ENCODE results near the gene HLA-DQB1. TPM values are rescaled to one million over a fixed set of nuclear protein-coding genes. Genes with fewer than 3 reads are reported as not detected.

HLA-DQB1 gene
- total RNA-seq, 1 donor = under 0.01 TPM

- Histone ChIP-seq H3K36me3 (ENCODE audit: insufficient read depth, low read length) (no peaks in the 10 kb centered on the region), H3K4me1 (ENCODE audit: insufficient read depth, low read length) (peaks cover 3% of the 10 kb centered on the region), H3K9me3 (ENCODE audit: low read depth, low read length) (no peaks in the 10 kb centered on the region), H3K27ac (ENCODE audit: low read depth, low read length) (no peak overlapping the region), H3K79me2 (ENCODE audit: insufficient read depth, low read length) (no peaks in the 10 kb centered on the region), H4K20me1 (ENCODE audit: insufficient read depth, low read length) (no peaks in the 10 kb centered on the region), H3K27me3 (ENCODE audit: insufficient read depth, low read length) (no peaks in the 10 kb centered on the region), H3K4me2 (ENCODE audit: insufficient read depth, low read length) (no peak overlapping the region), H3K4me3 (ENCODE audit: insufficient read depth, low read length) (no peak overlapping the region), H2AFZ (ENCODE audit: low read length) (no peak overlapping the region)
- DNase-seq (ENCODE audit: insufficient read length, low spot score, missing footprints) = no peak
- TF ChIP-seq, protein P1, sequence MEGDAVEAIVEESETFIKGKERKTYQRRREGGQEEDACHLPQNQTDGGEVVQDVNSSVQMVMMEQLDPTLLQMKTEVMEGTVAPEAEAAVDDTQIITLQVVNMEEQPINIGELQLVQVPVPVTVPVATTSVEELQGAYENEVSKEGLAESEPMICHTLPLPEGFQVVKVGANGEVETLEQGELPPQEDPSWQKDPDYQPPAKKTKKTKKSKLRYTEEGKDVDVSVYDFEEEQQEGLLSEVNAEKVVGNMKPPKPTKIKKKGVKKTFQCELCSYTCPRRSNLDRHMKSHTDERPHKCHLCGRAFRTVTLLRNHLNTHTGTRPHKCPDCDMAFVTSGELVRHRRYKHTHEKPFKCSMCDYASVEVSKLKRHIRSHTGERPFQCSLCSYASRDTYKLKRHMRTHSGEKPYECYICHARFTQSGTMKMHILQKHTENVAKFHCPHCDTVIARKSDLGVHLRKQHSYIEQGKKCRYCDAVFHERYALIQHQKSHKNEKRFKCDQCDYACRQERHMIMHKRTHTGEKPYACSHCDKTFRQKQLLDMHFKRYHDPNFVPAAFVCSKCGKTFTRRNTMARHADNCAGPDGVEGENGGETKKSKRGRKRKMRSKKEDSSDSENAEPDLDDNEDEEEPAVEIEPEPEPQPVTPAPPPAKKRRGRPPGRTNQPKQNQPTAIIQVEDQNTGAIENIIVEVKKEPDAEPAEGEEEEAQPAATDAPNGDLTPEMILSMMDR (IDR thresholded peaks at IDR 0.05; ENCODE audit: extremely low read depth, low read depth, low read length) = no peak
These were observed 51.9 kb downstream of the HLA-DQB1 start for GRCh38 chr6:32614366-32615081.

DNA sequence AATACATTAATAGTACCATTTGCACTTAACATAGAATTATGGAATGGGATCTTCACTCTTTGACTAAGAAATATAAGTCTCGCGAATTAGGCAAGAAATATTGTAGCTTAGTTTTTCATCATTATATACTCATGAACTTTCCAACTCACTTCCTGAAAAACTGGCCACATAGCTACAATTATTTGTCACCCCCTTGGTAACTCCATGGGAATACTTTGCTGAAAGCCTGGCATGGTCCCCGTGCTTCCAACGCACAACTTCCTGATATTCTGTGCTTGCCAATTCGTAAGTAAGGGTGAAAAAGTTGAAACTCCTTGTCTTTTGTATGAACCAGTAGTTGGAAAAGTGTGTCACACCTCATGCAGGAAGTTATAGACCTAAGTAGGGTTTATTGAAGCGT, 53.0 kb downstream of the HLA-DQB1 start:
- H4K20me1 ChIP-seq (ENCODE audit: insufficient read depth, low read length) = no peaks in the 10 kb centered on the region
- DNase-seq (ENCODE audit: insufficient read length, low spot score, missing footprints) = no peak
- TF ChIP-seq, protein P1 (IDR thresholded peaks at IDR 0.05; ENCODE audit: extremely low read depth, low read depth, low read length) = no peak
- no peak overlapping the region for H3K27ac ChIP-seq (ENCODE audit: low read depth, low read length)
- H2AFZ ChIP-seq (ENCODE audit: low read length) = no peak overlapping the region
- H3K4me3 ChIP-seq (ENCODE audit: insufficient read depth, low read length) = no peak overlapping the region
- no peaks in the 10 kb centered on the region for H3K79me2 ChIP-seq (ENCODE audit: insufficient read depth, low read length)
- H3K4me1 ChIP-seq (ENCODE audit: insufficient read depth, low read length) = peaks cover 3% of the 10 kb centered on the region
- H3K36me3 ChIP-seq (ENCODE audit: insufficient read depth, low read length) = no peaks in the 10 kb centered on the region
- no peak overlapping the region for H3K4me2 ChIP-seq (ENCODE audit: insufficient read depth, low read length)
- no peaks in the 10 kb centered on the region for H3K9me3 ChIP-seq (ENCODE audit: low read depth, low read length)
- H3K27me3 ChIP-seq (ENCODE audit: insufficient read depth, low read length) = no peaks in the 10 kb centered on the region

GRCh38 chr6:32610682-32611296, 55.7 kb downstream of the HLA-DQB1 start:
- Histone ChIP-seq H3K4me3 (ENCODE audit: insufficient read depth, low read length) (no peak overlapping the region), H3K27ac (ENCODE audit: low read depth, low read length) (no peak overlapping the region), H3K4me1 (ENCODE audit: insufficient read depth, low read length) (peaks cover 3% of the 10 kb centered on the region), H3K9me3 (ENCODE audit: low read depth, low read length) (no peaks in the 10 kb centered on the region), H3K27me3 (ENCODE audit: insufficient read depth, low read length) (peaks cover 4% of the 10 kb centered on the region), H3K79me2 (ENCODE audit: insufficient read depth, low read length) (no peaks in the 10 kb centered on the region), H2AFZ (ENCODE audit: low read length) (no peak overlapping the region), H3K4me2 (ENCODE audit: insufficient read depth, low read length) (no peak overlapping the region), H3K36me3 (ENCODE audit: insufficient read depth, low read length) (no peaks in the 10 kb centered on the region), H4K20me1 (ENCODE audit: insufficient read depth, low read length) (no peaks in the 10 kb centered on the region)
- TF ChIP-seq, protein P1 (IDR thresholded peaks at IDR 0.05; ENCODE audit: extremely low read depth, low read depth, low read length) = no peak
- no peak for DNase-seq (ENCODE audit: insufficient read length, low spot score, missing footprints)
